IMR-90 (cell line): ENCODE data around the gene CDC42EP1. TPM values are rescaled to one million over a fixed set of nuclear protein-coding genes. Genes with fewer than 3 reads are reported as not detected.

ENCODE experiments used
- ATAC-seq: fragments of 200-7000 bp; cut with Tn5 transposase; 2 replicates; pipeline ENCODE4 v1.9.1; 2020; ENCODE audit warnings: low read depth, mild to moderate bottlenecking, moderate library complexity
- BruUV-seq: library from RNA; stranded (reverse); fragments of 400-500 nt; replicated peaks from 2 replicates; lab custom pipeline; 2021; lab: Mats Ljungman, UMichigan
- CTCF ChIA-PET: fragments of 300-600 bp; formaldehyde crosslinking; extraction: SDS; loops from one replicate; lab custom pipeline; 2021; ENCODE audit warnings: antibody characterized with exemption; lab: Yijun Ruan, JAX
- POLR2A ChIA-PET: fragments of 300-600 bp; sonication (Branson Sonifier 250); formaldehyde crosslinking; loops from one replicate; lab custom pipeline; 2022; ENCODE audit warnings: antibody characterized with exemption; ENCODE audit not compliant: unreplicated experiment; lab: Charles Lee
- DNase-seq: peaks from one replicate; pipeline ENCODE4 v3.0.0; 2013
- H2AFZ ChIP-seq: replicated peaks from 2 replicates; pipeline ENCODE3; 2013; ENCODE audit warnings: low read length, mild to moderate bottlenecking; ENCODE audit not compliant: poor library complexity
- H2AK5ac ChIP-seq: 2 replicates; pipeline ENCODE4 v1.6.1; 2013; ENCODE audit warnings: low read depth, low read length, inconsistent platforms
- H2AK9ac ChIP-seq: replicated peaks from 2 replicates; pipeline ENCODE3; 2013; ENCODE audit warnings: mild to moderate bottlenecking, low read depth, low read length, moderate library complexity; ENCODE audit not compliant: poor library complexity
- H2BK120ac ChIP-seq: 2 replicates; pipeline ENCODE4 v1.6.1; 2013; ENCODE audit warnings: low read depth, low read length, inconsistent platforms
- H2BK15ac ChIP-seq: 3 replicates; pipeline ENCODE4 v1.6.1; 2013; ENCODE audit warnings: low read depth, low read length, inconsistent platforms
- H2BK20ac ChIP-seq: 2 replicates; pipeline ENCODE4 v1.6.1; 2013; ENCODE audit warnings: low read depth, mild to moderate bottlenecking, inconsistent platforms, low read length, moderate library complexity
- H2BK5ac ChIP-seq: 2 replicates; pipeline ENCODE4 v1.6.1; 2013; ENCODE audit warnings: mild to moderate bottlenecking, low read depth, low read length, inconsistent platforms; ENCODE audit not compliant: poor library complexity, severe bottlenecking
- H3K14ac ChIP-seq: replicated peaks from 2 replicates; pipeline ENCODE4 v1.6.1; 2013; ENCODE audit warnings: low read depth, low read length, inconsistent platforms
- H3K18ac ChIP-seq: 2 replicates; pipeline ENCODE4 v1.6.1; 2013; ENCODE audit warnings: low read depth, low read length, control low read depth
- H3K23ac ChIP-seq: 2 replicates; pipeline ENCODE4 v1.6.1; 2013; ENCODE audit warnings: low read depth, low read length, inconsistent platforms
- H3K27ac ChIP-seq: 2 replicates; pipeline ENCODE4 v1.5.1; 2013; ENCODE audit warnings: mild to moderate bottlenecking, control low read depth, low read length; ENCODE audit not compliant: insufficient read depth
- H3K27me3 ChIP-seq: 2 replicates; pipeline ENCODE4 v1.6.1; 2013; ENCODE audit warnings: low read length; ENCODE audit not compliant: control insufficient read depth, insufficient read depth
- H3K36me3 ChIP-seq: 2 replicates; pipeline ENCODE4 v1.6.1; 2013; ENCODE audit warnings: low read length, mixed read lengths; ENCODE audit not compliant: control insufficient read depth, insufficient read depth
- H3K4ac ChIP-seq: 2 replicates; pipeline ENCODE4 v1.6.1; 2013; ENCODE audit warnings: low read depth, low read length, inconsistent platforms
- H3K4me1 ChIP-seq: 2 replicates; pipeline ENCODE4 v1.6.1; 2013; ENCODE audit warnings: low read length, mixed read lengths; ENCODE audit not compliant: control insufficient read depth, insufficient read depth
- H3K4me2 ChIP-seq: 2 replicates; pipeline ENCODE4 v1.6.1; 2013; ENCODE audit warnings: low read depth, mild to moderate bottlenecking, control low read depth, low read length, moderate library complexity
- H3K4me3 ChIP-seq: 2 replicates; pipeline ENCODE4 v1.5.1; 2013; ENCODE audit warnings: low read depth, mild to moderate bottlenecking, control low read depth, low read length, moderate library complexity; ENCODE audit not compliant: insufficient read depth
- H3K56ac ChIP-seq: 2 replicates; pipeline ENCODE4 v1.6.1; 2013; ENCODE audit warnings: low read length, inconsistent platforms; ENCODE audit not compliant: insufficient read depth; ENCODE audit errors: extremely low read depth
- H3K79me1 ChIP-seq, 2 experiments: 2 replicates each; pipeline ENCODE4 v1.6.1; 2013; ENCODE audit warnings: low read length in 2 of 2, inconsistent platforms in 1 of 2, low read depth in 1 of 2
- H3K9ac ChIP-seq: 2 replicates; pipeline ENCODE4 v1.6.1; 2013; ENCODE audit warnings: low read depth, low read length, control low read depth
- H3K9me1 ChIP-seq: 2 replicates; pipeline ENCODE4 v1.6.1; 2013; ENCODE audit warnings: low read length, inconsistent platforms; ENCODE audit not compliant: insufficient read depth
- H3K9me3 ChIP-seq: 2 replicates; pipeline ENCODE4 v1.6.1; 2013; ENCODE audit warnings: low read length; ENCODE audit not compliant: control insufficient read depth, insufficient read depth
- H4K20me1 ChIP-seq: 2 replicates; pipeline ENCODE4 v1.6.1; 2013; ENCODE audit warnings: low read length, inconsistent platforms; ENCODE audit not compliant: insufficient read depth
- H4K5ac ChIP-seq: 2 replicates; pipeline ENCODE4 v1.6.1; 2013; ENCODE audit warnings: mild to moderate bottlenecking, low read depth, low read length, control low read depth
- H4K8ac ChIP-seq, 2 experiments: 2 replicates each; pipeline ENCODE4 v1.6.1; 2013; ENCODE audit warnings: low read depth in 2 of 2, low read length in 2 of 2, control low read depth in 1 of 2, inconsistent platforms in 1 of 2
- H4K91ac ChIP-seq: 2 replicates; pipeline ENCODE4 v1.6.1; 2013; ENCODE audit warnings: low read depth, low read length, inconsistent platforms; ENCODE audit not compliant: insufficient read depth
- BHLHE40 ChIP-seq: fragments of 150-350 bp; IDR thresholded peaks from 2 replicates; pipeline ENCODE4 v1.6.1; 2016; ENCODE audit warnings: mild to moderate bottlenecking, low read depth, low read length
- FOS ChIP-seq: fragments of 150-350 bp; IDR thresholded peaks from 2 replicates; pipeline ENCODE4 v1.6.1; 2016; ENCODE audit warnings: low read depth, low read length
- MAFK ChIP-seq: IDR thresholded peaks from 2 replicates; pipeline ENCODE4 v1.6.1; 2012; ENCODE audit warnings: low read depth, low read length, improper control_type of control experiment
- RCOR1 ChIP-seq: IDR thresholded peaks from 2 replicates; pipeline ENCODE4 v1.6.1; 2012; ENCODE audit warnings: mild to moderate bottlenecking, low read length, improper control_type of control experiment; ENCODE audit not compliant: insufficient replicate concordance
- WGBS, 2 experiments: methylation state at CpG; one replicate each; pipeline versions ENCODE4 v1.1.5 to v1.1.7; 2013; ENCODE audit warnings: missing lambda C conversion rate in 2 of 2; ENCODE audit not compliant: insufficient read length in 1 of 2; ENCODE audit errors: extremely low coverage in 2 of 2; 5-methylcytosine and 5-hydroxymethylcytosine counted together
- dilution Hi-C: fragments of 300-500 bp; cut with HindIII; formaldehyde crosslinking; loops from one replicate; pipeline ENCODE4 v1.14.3; 2018; ENCODE audit warnings: low sequenced_read_pairs; ENCODE audit not compliant: unreplicated experiment
- in situ Hi-C: fragments of 300-500 bp; cut with MboI; formaldehyde crosslinking; loops from 3 replicates; pipeline ENCODE4 v1.14.3; 2019; ENCODE audit warnings: low sequenced_read_pairs, inconsistent platforms, mixed read lengths
- intact Hi-C: fragments of 100-400 bp; cut with micrococcal nuclease; formaldehyde crosslinking; loops from 2 replicates; pipeline ENCODE4 v1.10.0; 2022
- polyA plus RNA-seq, 3 experiments: library from polyadenylated mRNA; depleted of rRNA; stranded (reverse); fragments of >200 nt; gene quantifications; 2 replicates each; pipeline ENCODE4 v1.2.3, GENCODE V29; 2012; ENCODE audit warnings: low replicate concordance in 1 of 3
- total RNA-seq: library from RNA; depleted of rRNA; stranded (reverse); fragments of >200 nt; gene quantifications from 2 replicates; pipeline ENCODE4 v1.2.3, GENCODE V29; 2012
- TF ChIP-seq, protein P1 (sequence below): fragments of 150-350 bp; IDR thresholded peaks from 2 replicates; pipeline ENCODE4 v1.6.1; 2016; ENCODE audit warnings: low read depth, mild to moderate bottlenecking, low read length, moderate library complexity, borderline replicate concordance
- TF ChIP-seq, protein P2 (sequence below): fragments of 150-350 bp; IDR thresholded peaks from 2 replicates; pipeline ENCODE4 v1.6.1; 2017; ENCODE audit warnings: mild to moderate bottlenecking, antibody characterized with exemption, low read length, low read depth

CDC42EP1 gene
- total and polyA plus RNA-seq, 2 of the 4 experiments (the other 2 are of a cell fraction) = 4.7 to 47.3 TPM

DNA sequence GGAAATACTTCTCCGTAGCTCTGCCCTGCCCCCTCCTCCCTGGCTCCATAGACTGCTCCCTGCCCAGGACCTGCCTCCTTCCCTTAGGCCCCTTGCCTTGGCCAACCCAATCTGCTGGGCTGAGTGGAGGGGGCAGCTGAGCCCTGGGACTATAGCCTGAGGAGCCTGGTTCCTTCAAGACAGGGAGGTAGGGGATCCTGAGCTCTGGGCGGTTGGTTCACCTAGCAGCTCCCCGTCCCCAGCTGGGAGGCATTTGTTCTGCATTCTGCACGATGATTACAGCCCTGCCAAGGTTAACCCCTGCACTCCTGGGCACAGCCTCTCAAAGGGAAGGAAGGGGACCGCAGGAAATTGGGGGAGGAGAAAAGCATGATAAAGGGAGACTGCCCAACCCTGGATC is 3.6 kb upstream of the CDC42EP1 start:
- POLR2A ChIA-PET = interaction anchor here (0.7 kb wide), 1 partner anchor 61 kb away, joined by 3 read pairs; no protein-coding TSS in a partner anchor
- Histone ChIP-seq H3K79me1 (peaks cover 4 to 20% of the 10 kb centered on the region in 2 experiments; a peak in 2 of 4 replicates), H3K23ac (no peak overlapping the region), H4K5ac (no peak overlapping the region), H3K14ac (no peak overlapping the region), H3K27ac (no peak overlapping the region), H4K91ac (no peak overlapping the region), H3K9ac (no peak overlapping the region), H2BK120ac (no peak overlapping the region), H3K9me1 (peaks cover 7% of the 10 kb centered on the region), H2AFZ (peak overlapping the region; percentile 33), H3K4me3 (no peak overlapping the region), H4K8ac (no peak overlapping the region), H3K4me2 (no peak overlapping the region), H2BK15ac (no peak overlapping the region), H2BK5ac (no peak overlapping the region), H3K56ac (no peak overlapping the region), H3K9me3 (no peaks in the 10 kb centered on the region), H3K18ac (no peak overlapping the region), H3K4me1 (peaks cover 19% of the 10 kb centered on the region), H3K36me3 (no peaks in the 10 kb centered on the region), H3K27me3 (no peaks in the 10 kb centered on the region), H3K4ac (peak overlapping the region; percentile 4; the same call in 1 of the 2 replicates), H2BK20ac (no peak overlapping the region), H2AK5ac (no peak overlapping the region), H4K20me1 (peaks cover 7% of the 10 kb centered on the region), H2AK9ac (peak overlapping the region; percentile 74)
- 27% methylated on average over 2 of the region's 5 CpGs; no CpG with 5 or more reads in 1 of the 2 experiments for WGBS, 2 experiments
- in situ Hi-C loops (no loop called here), intact Hi-C loops (no loop called here), dilution Hi-C loops (no loop called here)
- CTCF ChIA-PET = interaction anchor here (1.0 kb wide), 1 partner anchor 36 kb away, joined by 3 read pairs; no protein-coding TSS in a partner anchor
- no TSS peak for BruUV-seq
- DNase-seq (no peak), ATAC-seq (no peak)
- TF ChIP-seq, protein P1, sequence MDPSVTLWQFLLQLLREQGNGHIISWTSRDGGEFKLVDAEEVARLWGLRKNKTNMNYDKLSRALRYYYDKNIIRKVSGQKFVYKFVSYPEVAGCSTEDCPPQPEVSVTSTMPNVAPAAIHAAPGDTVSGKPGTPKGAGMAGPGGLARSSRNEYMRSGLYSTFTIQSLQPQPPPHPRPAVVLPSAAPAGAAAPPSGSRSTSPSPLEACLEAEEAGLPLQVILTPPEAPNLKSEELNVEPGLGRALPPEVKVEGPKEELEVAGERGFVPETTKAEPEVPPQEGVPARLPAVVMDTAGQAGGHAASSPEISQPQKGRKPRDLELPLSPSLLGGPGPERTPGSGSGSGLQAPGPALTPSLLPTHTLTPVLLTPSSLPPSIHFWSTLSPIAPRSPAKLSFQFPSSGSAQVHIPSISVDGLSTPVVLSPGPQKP = no peak
- TF ChIP-seq MAFK (no peak), FOS (no peak), BHLHE40 (no peak), RCOR1 (no peak)
- TF ChIP-seq, protein P2, sequence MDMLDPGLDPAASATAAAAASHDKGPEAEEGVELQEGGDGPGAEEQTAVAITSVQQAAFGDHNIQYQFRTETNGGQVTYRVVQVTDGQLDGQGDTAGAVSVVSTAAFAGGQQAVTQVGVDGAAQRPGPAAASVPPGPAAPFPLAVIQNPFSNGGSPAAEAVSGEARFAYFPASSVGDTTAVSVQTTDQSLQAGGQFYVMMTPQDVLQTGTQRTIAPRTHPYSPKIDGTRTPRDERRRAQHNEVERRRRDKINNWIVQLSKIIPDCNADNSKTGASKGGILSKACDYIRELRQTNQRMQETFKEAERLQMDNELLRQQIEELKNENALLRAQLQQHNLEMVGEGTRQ = no peak
